LNCAP (cell line): ENCODE measurements around the gene CREB5.

ENCODE experiments used
- CTCF ChIP-seq: fragments of 450-650 bp; IDR thresholded peaks from 2 replicates; pipeline ENCODE4 v1.5.1; 2017; ENCODE audit warnings: mild to moderate bottlenecking

Gene CREB5

GRCh38 chr7:28546067-28546466 lies 133.7 kb downstream of the CREB5 start:
- no peak for TF ChIP-seq CTCF

- no peak for TF ChIP-seq CTCF
These were observed 134.8 kb downstream of the CREB5 start for GRCh38 chr7:28547115-28547514.

GRCh38 chr7:28548416-28548815 lies 136.1 kb downstream of the CREB5 start:
- no peak for TF ChIP-seq CTCF

GRCh38 chr7:28549998-28550397 lies 137.7 kb downstream of the CREB5 start:
- no peak for TF ChIP-seq CTCF

GRCh38 chr7:28550580-28551186 lies 138.4 kb downstream of the CREB5 start:
- no peak for TF ChIP-seq CTCF

- TF ChIP-seq CTCF = no peak
These were observed 139.0 kb downstream of the CREB5 start for GRCh38 chr7:28551331-28551730.

GRCh38 chr7:28554802-28555471 lies 142.6 kb downstream of the CREB5 start:
- no peak for TF ChIP-seq CTCF

- no peak for TF ChIP-seq CTCF
These were observed 143.7 kb downstream of the CREB5 start for GRCh38 chr7:28556025-28556424.
